ENCODE data around the gene CHKB.
A peak's percentile ranks its signal among the peaks of the same experiment; 100 is the strongest.

Gene CHKB, protein sequence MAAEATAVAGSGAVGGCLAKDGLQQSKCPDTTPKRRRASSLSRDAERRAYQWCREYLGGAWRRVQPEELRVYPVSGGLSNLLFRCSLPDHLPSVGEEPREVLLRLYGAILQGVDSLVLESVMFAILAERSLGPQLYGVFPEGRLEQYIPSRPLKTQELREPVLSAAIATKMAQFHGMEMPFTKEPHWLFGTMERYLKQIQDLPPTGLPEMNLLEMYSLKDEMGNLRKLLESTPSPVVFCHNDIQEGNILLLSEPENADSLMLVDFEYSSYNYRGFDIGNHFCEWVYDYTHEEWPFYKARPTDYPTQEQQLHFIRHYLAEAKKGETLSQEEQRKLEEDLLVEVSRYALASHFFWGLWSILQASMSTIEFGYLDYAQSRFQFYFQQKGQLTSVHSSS

DNA sequence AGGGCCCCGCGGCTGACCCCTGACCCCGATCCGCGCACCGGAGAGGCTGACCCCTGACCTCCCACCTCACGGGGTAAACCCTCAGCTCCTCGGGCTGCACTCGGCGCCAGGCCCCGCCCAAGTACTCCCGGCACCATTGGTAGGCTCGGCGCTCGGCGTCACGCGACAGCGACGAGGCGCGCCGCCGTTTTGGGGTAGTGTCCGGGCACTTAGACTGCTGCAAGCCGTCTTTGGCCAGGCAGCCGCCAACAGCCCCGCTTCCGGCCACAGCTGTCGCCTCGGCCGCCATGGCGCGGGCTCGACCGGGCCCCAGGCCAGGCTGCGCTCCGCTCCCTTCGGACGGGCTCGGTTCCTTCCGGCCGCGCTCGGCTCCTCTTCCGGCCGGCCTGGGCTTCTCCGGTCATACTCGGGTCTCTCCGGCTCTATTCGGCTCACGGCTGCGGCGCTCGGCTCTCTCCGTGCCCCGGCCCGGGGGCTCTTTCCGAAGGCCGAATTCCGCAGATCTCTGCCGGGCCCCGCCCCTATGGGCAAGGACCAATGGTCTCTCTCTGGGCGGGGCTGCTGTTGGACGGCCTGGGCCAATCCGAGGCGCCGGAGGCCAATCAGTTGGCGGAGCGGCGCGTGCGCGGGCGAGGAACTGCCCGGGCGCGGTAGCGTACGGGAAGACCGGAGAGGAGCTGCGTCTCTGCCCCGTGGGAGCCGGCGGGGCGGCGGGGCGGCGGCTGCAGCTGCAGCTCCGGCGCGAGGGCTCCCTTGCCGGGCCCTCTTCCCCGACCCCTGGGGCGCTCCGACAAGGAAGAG lies at the start of gene CHKB:
TSS of gene CHKB (minus strand) at position 357 of the 801 bp plus-strand sequence. CDS start at position 289, 68 bp downstream.
- peaks cover 19% of the 10 kb centered on the region in 2 experiments for H3K4me1 ChIP-seq (ENCODE audit: control insufficient read depth in 1 of 2, insufficient read depth in 1 of 2, low read depth in 1 of 2, low read length in 1 of 2)
- TF ChIP-seq, protein P1, sequence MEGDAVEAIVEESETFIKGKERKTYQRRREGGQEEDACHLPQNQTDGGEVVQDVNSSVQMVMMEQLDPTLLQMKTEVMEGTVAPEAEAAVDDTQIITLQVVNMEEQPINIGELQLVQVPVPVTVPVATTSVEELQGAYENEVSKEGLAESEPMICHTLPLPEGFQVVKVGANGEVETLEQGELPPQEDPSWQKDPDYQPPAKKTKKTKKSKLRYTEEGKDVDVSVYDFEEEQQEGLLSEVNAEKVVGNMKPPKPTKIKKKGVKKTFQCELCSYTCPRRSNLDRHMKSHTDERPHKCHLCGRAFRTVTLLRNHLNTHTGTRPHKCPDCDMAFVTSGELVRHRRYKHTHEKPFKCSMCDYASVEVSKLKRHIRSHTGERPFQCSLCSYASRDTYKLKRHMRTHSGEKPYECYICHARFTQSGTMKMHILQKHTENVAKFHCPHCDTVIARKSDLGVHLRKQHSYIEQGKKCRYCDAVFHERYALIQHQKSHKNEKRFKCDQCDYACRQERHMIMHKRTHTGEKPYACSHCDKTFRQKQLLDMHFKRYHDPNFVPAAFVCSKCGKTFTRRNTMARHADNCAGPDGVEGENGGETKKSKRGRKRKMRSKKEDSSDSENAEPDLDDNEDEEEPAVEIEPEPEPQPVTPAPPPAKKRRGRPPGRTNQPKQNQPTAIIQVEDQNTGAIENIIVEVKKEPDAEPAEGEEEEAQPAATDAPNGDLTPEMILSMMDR (IDR thresholded peaks at IDR 0.05), result peak; percentile 40

DNA sequence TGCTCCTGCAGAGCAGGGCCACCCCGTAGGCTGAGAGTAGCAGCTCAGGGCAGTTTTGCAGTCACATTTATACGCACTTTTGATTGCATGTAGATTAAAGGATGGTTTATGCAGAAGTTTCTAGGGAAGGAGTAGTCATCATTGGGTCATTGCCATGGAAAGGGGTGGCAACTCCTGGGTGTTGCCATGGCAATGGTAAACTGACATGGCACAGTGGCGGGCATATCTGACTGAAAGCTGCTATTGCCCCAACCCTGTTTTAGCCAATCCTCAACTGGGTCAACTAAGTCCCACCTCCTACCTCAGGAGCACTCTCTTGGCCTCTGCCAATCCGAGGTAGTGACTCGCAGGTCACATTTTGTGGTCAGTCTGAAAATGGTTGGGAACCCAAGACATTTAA lies 47.7 kb upstream of the CHKB start:
- TF ChIP-seq, protein P1 (IDR thresholded peaks at IDR 0.05), result no peak
- Histone ChIP-seq H3K27ac (no peak overlapping the region), H3K4me1 (ENCODE audit: control insufficient read depth in 1 of 2, insufficient read depth in 1 of 2, low read depth in 1 of 2, low read length in 1 of 2) (peaks cover 23 to 24% of the 10 kb centered on the region in 2 experiments), H3K9me3 (no peaks in the 10 kb centered on the region), H3K4me3 (ENCODE audit: low read depth in 1 of 2, low read length in 1 of 2) (no peak overlapping the region), H3K36me3 (peaks cover 15% of the 10 kb centered on the region), H3K27me3 (no peaks in the 10 kb centered on the region)

More for the DNA sequence above, at the start of gene CHKB:
- Histone ChIP-seq H3K27ac (peak within 1 kb of the TSS; percentile 98), H3K9me3 (no peaks in the 10 kb centered on the region), H3K36me3 (peaks cover 29% of the 10 kb centered on the region), H3K4me3 (ENCODE audit: low read depth in 1 of 2, low read length in 1 of 2) (peak within 1 kb of the TSS; percentile 94 to 99), H3K27me3 (peaks cover 11% of the 10 kb centered on the region)

DNA sequence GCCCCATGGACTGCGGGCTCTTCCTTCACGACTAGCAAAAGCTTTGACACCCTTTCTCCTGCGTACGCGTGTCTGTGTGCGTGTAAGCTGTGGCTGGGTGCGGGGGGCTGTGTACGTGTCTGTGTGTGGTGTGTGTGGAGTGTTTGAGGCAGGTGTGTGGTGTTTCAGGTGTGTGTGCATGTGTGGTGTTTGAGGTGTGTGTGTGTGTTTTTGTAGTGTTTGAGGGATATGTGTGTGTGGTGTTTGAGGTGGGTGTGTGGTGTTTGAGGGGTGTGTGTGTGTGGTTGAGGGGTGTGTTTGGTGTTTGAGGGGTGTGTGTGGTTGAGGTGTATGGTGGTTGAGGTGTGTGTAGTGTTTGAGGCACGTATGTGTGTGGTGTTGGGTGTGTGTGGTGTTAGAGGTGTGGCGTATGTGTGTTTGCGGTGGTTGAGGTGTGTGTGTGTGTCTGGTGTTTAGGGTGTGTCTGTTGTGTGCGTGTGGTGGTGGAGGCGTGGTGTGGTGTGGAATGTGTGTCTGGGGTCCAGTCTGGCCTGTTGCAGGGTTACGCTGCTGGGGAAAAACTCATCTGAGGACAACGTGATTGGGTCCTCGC lies 46.0 kb upstream of the CHKB start:
- peak overlapping the region; percentile 74 to 95 for H3K4me3 ChIP-seq (ENCODE audit: low read depth in 1 of 2, low read length in 1 of 2)

DNA sequence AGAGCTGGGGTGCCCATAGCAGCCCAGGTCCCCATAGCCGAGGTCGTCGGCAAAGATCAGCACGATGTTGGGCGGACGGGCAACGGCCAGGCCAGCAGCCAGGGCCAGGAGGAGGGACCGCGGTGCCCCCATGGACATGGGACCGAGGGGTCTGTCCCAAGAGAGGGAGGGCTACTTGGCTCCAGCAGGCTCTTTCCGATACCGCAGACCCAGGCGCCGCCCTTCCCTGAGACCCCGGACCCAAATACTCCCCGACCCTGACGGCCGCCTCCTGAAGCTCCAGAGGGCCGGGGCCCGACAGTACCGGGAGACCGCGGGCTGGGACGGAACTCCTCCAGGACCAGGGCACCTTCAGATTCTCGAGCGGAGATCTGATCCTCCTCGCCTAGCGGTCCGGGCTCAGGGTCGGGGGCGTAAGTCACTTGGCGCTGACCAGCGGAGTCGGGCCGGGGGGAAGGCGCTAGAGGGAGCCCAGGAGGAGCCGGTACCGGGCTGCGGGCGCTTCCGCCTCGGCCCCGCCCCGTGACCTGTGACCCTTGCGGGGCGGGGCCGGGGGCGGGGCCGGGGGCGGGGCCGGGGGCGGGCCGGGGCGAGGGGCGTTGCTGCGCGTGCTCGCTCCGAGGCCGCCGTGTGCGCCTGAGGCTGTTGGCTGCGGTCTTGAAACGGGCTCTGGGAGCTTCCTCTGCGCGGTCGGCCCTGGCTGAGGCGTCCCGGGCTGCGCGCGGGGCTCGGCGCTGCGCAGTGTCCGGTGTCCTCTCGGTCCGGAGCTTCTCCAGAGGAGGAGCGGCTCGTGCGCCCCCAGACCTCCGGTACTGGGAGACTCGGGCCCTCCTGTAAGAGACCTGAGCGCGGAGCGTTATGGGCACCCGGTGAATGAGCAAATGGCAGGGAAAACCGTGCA lies 45.2 kb upstream of the CHKB start, which contains the start of gene ARSA:
TSS of gene ARSA (minus strand) at position 511 of the 901 bp plus-strand sequence. CDS start at position 138, 373 bp downstream.
- H3K4me1 ChIP-seq (ENCODE audit: control insufficient read depth in 1 of 2, insufficient read depth in 1 of 2, low read depth in 1 of 2, low read length in 1 of 2), result peaks cover 29% of the 10 kb centered on the region in 2 experiments
- H3K9me3 ChIP-seq, result no peaks in the 10 kb centered on the region
- peak within 1 kb of the TSS; percentile 88 for H3K27ac ChIP-seq
- no peaks in the 10 kb centered on the region for H3K27me3 ChIP-seq
- H3K36me3 ChIP-seq, result peaks cover 29% of the 10 kb centered on the region
- peak within 1 kb of the TSS; percentile 74 to 95 for H3K4me3 ChIP-seq (ENCODE audit: low read depth in 1 of 2, low read length in 1 of 2)
- TF ChIP-seq, protein P1 (IDR thresholded peaks at IDR 0.05), result peak; percentile 55

More for the DNA sequence above, 46.0 kb upstream of the CHKB start:
- Histone ChIP-seq H3K27me3 (no peaks in the 10 kb centered on the region), H3K9me3 (no peaks in the 10 kb centered on the region), H3K36me3 (peaks cover 29% of the 10 kb centered on the region), H3K27ac (peak overlapping the region; percentile 88), H3K4me1 (ENCODE audit: control insufficient read depth in 1 of 2, insufficient read depth in 1 of 2, low read depth in 1 of 2, low read length in 1 of 2) (peaks cover 23 to 24% of the 10 kb centered on the region in 2 experiments)
- TF ChIP-seq, protein P1 (IDR thresholded peaks at IDR 0.05), result no peak

Data from neutrophil (primary cell).